WTC11 (cell line): ENCODE results near the gene ZNF827.

ENCODE experiments used
- GTF2I ChIP-seq: fragments of 250-450 bp; sonication (Bioruptor Pico); conservative IDR thresholded peaks from 2 replicates; pipeline ENCODE4 v1.4.0; 2021; ENCODE audit warnings: mild to moderate bottlenecking
- RELA ChIP-seq: sonication (generic); formaldehyde crosslinking; IDR thresholded peaks from 2 replicates; pipeline ENCODE4 v1.8.1; 2022; ENCODE audit warnings: missing genetic modification reagents, mild to moderate bottlenecking, borderline replicate concordance
- TF ChIP-seq, protein P1 (sequence below): sonication (generic); formaldehyde crosslinking; IDR thresholded peaks from 2 replicates; pipeline ENCODE4 v1.8.1; 2022; ENCODE audit warnings: low read depth, mild to moderate bottlenecking, moderate library complexity, missing genetic modification reagents, borderline replicate concordance
- TF ChIP-seq, protein P2 (sequence below): fragments of 200-600 bp; IDR thresholded peaks from 2 replicates; pipeline ENCODE4 v1.8.0; 2022; ENCODE audit warnings: antibody characterized with exemption
- TF ChIP-seq, protein P3 (sequence below): sonication (generic); formaldehyde crosslinking; conservative IDR thresholded peaks from 2 replicates; pipeline ENCODE4 v1.8.1; 2022; ENCODE audit warnings: mild to moderate bottlenecking, missing genetic modification reagents

DNA sequence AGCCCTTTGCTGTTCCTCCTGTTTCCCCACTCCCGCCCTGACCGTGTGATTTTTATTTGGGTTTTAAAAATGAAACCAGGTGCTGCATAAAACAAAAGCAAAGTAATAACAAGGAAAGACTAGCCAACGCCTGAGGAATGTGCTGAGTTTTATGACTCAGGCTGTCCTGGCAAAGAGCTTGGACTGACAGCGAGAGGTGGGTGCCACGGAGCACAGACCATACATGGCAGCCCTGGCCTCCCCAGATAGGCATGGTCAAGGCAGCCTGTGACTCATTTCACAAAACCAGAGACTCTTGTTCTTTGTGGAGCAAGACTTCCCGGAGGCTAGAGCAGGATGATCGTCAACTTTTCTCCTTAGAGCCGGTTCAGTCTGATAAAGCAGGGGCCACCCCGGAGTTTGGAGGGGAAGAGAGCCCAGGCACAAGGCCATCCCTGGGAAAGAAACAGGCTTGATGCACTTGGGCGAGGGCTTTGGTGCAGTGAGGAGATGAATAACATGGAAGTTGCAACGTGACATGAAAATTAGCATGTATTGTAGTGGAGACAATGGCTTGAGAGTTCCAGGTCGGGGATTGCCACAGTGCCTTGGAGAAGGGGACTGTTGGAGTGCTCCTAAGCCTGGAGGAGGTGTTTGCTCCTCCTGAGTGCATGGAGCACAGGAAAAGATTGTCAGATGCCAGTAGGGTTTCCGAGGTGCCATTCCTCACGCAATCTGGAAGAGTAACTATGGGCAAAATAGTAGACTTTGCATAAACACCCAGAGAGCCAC is 203.9 kb downstream of the ZNF827 start:
- TF ChIP-seq, protein P1, sequence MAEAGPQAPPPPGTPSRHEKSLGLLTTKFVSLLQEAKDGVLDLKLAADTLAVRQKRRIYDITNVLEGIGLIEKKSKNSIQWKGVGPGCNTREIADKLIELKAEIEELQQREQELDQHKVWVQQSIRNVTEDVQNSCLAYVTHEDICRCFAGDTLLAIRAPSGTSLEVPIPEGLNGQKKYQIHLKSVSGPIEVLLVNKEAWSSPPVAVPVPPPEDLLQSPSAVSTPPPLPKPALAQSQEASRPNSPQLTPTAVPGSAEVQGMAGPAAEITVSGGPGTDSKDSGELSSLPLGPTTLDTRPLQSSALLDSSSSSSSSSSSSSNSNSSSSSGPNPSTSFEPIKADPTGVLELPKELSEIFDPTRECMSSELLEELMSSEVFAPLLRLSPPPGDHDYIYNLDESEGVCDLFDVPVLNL (CRISPR knock-in tag): no peak
- TF ChIP-seq, protein P2, sequence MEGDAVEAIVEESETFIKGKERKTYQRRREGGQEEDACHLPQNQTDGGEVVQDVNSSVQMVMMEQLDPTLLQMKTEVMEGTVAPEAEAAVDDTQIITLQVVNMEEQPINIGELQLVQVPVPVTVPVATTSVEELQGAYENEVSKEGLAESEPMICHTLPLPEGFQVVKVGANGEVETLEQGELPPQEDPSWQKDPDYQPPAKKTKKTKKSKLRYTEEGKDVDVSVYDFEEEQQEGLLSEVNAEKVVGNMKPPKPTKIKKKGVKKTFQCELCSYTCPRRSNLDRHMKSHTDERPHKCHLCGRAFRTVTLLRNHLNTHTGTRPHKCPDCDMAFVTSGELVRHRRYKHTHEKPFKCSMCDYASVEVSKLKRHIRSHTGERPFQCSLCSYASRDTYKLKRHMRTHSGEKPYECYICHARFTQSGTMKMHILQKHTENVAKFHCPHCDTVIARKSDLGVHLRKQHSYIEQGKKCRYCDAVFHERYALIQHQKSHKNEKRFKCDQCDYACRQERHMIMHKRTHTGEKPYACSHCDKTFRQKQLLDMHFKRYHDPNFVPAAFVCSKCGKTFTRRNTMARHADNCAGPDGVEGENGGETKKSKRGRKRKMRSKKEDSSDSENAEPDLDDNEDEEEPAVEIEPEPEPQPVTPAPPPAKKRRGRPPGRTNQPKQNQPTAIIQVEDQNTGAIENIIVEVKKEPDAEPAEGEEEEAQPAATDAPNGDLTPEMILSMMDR: no peak
- TF ChIP-seq RELA (CRISPR knock-in tag): no peak
- TF ChIP-seq, protein P3, sequence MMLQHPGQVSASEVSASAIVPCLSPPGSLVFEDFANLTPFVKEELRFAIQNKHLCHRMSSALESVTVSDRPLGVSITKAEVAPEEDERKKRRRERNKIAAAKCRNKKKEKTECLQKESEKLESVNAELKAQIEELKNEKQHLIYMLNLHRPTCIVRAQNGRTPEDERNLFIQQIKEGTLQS (CRISPR knock-in tag): no peak
- TF ChIP-seq GTF2I (CRISPR knock-in tag): no peak
